GM20000 (cell line): ENCODE data around the gene ETV2.
A peak's percentile ranks its signal among the peaks of the same experiment; 100 is the strongest.

Experiments used
- DNase-seq: peaks from one replicate; pipeline ENCODE4 v3.0.0; 2012; ENCODE audit warnings: low spot score
- CTCF ChIP-seq: IDR thresholded peaks from 2 replicates; pipeline ENCODE4 v1.5.1; 2012; ENCODE audit warnings: mild to moderate bottlenecking, control low read depth; ENCODE audit errors: extremely low read depth, missing control alignments

ETV2 gene

GRCh38 chr19:35608251-35608650 lies 33.3 kb upstream of the ETV2 start:
- DNase-seq, result no peak
- TF ChIP-seq CTCF, result no peak

- no peak for TF ChIP-seq CTCF
- peak; percentile 63 for DNase-seq
Observed at GRCh38 chr19:35609851-35610353, 31.6 kb upstream of the ETV2 start.

GRCh38 chr19:35612224-35612558 lies 29.4 kb upstream of the ETV2 start:
- TF ChIP-seq CTCF, result no peak
- DNase-seq, result no peak

- TF ChIP-seq CTCF, result no peak
- DNase-seq, result peak; percentile 94
Observed at GRCh38 chr19:35612559-35613321, 28.8 kb upstream of the ETV2 start, which contains the start of gene HAUS5. Gene HAUS5, plus strand, starts transcription at chr19:35612735. Its CDS starts 60 bp downstream, at chr19:35612795.

GRCh38 chr19:35613574-35613973 lies 28.0 kb upstream of the ETV2 start:
- no peak for DNase-seq
- TF ChIP-seq CTCF, result no peak

- no peak for TF ChIP-seq CTCF
- no peak for DNase-seq
Observed at GRCh38 chr19:35615036-35615435, 26.5 kb upstream of the ETV2 start.

GRCh38 chr19:35618857-35619256 lies 22.7 kb upstream of the ETV2 start:
- no peak for TF ChIP-seq CTCF
- no peak for DNase-seq
